Ramos (cell line): ENCODE results near the gene PPDPF.
"Not testable (repeated sequence)": the region's sequence is repeated elsewhere in the genome, so short reads cannot be mapped to it uniquely, and the experiment has no call there.

ENCODE experiments used
- in situ Hi-C: fragments of 300-500 bp; cut with MboI; formaldehyde crosslinking; loops from one replicate; pipeline ENCODE4 v1.14.3; 2022; ENCODE audit warnings: low sequenced_read_pairs; ENCODE audit not compliant: unreplicated experiment

PPDPF gene

DNA sequence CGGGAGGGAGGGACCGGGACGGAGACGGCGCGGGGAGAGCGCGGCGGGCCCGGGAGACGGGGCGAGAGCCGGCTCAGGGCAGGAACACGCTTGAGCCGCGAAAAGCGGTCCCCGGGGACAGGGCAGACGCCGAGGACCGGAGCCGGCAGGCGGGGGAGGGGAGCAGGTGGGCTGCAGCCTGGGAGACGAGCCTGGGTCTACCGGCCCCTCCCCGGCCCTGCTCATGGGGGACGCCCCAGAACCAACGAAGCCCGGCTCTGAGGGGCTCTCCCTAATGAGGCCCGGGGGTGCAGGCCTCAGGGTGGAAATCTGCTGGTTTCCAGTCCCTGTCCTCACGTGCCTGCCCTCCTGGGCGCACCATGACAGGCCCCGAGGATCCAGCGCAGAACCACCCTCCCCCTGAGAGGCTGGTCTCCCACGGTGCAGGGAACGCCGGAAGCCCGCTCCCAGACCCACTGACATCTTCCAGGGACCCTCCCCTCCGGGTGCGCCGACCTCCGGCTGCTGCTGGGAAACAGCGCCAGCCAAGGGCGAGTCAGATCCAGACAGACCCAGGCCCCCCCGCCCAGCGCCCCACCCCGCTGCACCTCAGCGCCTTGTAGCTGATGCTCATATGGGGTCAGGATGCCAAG, 21.1 kb upstream of the PPDPF start:
- in situ Hi-C loops: no loop called here

DNA sequence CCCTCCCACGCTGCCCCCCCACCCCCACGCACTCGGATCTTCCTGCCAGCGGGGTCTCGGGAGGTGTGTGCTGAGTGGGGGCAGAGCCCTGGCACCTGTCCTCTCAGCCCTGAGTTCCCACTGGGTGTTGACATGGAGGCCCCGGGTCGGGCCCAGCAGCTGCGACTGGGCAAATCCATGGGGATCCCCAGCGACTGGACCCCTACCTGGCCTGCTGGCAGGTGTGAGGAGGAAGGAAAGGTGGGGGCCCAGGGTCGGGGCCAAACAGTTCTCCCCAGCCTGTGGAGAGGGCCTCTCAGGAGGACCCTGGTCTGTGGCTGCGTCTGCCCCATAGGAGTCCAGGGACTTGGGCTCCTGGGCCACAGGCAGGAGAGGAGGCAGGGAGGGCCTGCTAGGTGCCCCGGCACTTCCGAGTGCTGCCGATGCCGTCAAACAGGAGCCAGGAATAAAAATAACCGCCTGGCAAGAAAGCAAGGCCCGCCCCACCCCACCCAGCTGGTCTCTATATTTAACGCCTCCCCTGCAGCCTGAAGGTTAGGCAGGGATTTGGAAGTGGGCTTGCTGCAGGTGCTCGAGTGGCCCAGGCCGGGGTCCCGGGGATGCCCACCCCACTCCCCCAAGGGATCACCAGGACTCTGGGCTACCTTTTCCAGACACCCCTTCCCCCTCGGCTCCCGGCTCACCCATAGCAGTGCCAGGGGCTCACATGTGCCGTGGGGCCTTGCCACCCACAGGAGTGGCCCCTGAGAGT, 20.2 kb upstream of the PPDPF start:
- in situ Hi-C loops: no loop called here

DNA sequence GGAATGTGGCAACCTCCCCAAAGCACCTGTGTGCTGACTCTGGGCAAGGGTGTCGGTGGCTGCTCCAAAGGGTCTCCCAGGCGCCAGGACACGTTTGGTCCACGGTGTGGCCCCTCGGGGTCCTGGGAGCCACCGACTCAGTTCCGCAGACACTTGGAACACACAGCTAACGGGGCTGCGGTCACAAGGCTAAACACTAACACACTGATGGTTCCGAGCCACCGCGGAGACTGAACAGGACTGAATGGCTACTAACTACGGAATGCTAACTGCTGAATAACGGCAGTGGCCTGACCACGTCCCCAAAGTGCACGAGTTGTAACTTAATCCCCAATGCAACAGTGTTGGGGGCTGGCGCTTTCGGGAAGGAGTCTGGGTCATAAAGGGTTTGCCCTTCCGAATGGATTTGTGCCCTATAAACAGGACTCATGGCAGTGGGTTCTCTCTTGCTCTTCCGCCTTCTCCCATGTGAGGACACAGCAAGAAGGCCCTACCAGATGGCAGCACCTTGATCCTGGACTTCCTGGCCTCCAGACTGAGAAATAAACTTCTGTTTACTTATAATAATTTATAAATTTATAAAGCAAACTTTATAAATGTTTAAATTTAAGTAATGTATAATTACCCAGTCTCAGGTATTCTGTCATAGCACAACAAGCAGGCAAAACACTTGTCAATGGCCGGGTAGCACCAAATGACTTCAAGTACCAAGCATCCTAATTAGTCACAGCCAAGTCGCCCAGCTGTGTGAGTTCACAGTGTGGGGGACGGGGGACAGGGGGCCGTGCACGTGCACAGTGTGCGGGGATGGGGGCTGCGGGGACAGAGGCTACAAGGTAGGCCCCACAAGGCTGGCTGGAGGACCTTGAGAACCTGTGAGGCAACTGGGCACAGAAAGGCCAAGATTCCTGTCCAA, 19.4 kb upstream of the PPDPF start:
- in situ Hi-C loops: no loop called here

DNA sequence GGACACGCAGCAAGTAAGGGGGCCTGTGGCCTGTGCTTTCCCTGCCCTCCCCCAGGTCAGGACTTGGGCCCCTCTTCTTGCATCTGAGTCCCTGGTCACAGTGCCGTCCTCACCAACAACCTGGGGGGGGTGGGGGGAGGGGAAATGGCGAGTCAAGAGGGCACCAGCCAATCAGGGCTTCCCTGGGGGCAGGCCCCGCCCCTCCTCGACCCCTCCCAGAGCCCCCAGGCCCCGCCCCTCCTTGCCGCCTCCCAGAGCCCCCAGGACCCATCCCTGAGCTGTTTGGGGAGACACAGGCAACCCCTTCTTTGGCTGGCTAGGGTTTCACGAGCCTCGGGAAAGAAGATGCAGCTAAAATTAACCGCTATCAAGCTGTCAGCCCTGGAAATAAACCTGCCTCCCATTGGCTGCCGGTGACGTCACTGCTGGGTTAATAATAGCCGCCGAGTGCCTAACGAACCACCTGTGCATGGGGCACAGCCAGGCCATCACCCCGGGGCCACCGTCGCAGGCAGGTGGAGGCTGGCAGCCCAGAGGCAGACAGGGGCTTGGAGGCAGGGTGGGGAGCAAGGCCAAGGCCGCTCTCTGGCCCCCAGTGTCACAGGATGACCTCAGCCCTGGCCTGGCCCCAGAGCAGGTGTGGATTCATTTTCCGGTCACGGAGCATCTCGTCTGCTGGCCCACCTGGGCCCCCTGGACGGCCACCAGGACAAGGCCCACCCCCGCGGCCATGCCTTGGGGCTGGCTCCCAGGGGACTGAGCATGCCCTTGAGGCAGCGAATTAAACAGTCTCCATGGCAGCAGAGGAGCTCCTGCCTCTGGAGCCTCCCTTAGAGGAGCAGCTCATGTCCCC, 18.5 kb upstream of the PPDPF start:
- in situ Hi-C loops: no loop called here

DNA sequence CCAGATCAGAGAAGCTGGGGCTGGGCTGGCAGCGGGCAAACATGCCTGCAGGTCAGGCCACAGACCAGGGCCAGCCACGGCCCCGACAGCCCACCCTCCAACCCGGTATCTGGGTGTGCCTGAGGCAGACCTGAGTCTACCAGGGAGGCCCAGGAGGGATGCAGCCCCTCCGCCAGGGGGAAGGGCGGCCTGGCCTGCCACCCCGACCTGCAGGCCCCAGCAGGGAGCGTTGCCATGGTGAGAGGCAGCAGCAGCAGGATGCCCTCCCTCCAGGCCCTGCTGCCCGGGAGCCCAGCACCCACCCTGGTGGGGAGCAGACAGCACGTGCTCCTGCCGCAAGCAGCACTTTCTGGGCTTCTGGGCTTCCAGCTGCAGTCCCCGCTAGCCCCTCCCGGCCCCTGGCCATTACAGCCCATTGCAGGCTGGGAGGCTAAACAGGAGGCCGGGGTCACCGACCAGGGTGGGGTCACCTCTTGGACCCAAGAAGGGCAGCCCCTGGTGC, 17.8 kb upstream of the PPDPF start:
- in situ Hi-C loops: no loop called here

DNA sequence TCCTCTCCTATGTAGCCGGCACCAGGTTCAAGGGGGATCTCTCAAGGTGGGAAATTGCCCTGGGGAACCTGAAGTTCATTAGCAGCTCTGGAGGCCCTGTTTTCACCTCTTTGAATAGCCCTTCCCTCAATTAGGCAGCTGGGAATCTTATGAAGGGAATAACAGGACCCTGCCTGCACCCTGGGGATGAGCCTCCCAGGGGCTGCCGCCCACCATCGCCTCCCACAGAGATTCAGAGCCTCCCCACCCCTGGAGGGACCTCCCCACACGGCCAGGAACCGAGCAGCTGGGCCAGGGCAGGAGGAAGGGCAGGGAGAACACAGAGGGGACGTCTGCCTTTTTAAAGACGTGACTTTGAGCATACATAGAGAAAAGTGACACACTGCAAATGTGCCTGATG, 17.0 kb upstream of the PPDPF start:
- in situ Hi-C loops: no loop called here

DNA sequence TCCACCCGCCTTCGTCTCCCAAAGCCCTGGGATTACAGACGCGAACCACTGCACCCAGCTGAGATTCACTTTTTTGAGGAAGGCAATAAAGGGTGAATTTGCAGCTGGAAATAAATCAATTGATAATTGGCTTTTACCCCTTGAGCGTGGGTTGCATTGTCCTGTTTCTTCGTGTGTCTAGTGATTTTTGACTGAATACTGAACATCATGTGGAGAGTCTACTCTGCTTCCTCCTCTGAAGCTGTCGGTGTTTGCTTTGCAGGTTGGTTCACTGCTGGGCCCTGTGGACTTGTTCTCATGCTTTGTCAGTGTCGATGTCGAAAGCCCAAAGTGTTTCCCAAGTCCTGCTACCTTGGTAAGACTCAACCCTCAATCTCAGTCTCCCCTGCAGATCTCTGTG, 15.9 kb upstream of the PPDPF start:
- in situ Hi-C loops: no loop called here

DNA sequence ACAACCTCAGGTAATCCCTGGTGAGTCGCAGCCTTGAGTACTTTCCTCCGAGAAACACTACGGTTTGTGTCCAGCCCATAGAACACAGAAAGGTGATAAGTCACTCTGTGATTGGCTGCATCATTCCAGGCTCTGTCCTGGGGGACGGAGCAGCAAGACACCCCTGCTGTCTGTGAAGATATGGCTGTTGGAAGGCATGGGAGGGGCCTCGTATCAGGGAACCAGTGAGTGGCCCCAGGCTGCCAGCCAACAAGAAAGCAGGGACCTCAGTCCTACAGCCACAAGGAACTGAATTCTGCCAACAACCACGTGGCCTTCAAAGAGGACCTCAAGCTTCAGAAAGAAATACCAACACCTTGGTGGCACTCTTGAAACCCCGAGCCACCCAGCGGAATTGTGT, 15.3 kb upstream of the PPDPF start:
- in situ Hi-C loops: no loop called here

DNA sequence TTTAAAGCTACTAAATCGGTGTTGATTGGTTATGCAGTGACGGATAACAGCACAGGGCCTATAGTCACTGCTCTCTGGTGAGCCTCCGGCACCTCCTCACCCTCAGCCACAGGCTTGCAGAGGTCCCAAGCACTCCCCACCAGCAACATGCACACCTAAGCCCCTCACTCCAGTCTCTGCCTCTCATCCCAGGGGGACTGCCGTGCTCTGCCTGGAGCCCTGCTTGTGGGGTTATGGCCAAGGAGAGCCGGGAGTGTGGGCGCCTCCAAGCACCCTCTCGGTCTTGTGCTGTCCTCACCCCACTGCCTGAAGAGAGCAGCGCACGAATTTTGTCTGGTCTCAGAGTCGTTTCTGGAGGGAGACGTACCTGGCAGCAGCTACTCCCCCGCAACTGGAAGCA, 14.8 kb upstream of the PPDPF start:
- in situ Hi-C loops: no loop called here

DNA sequence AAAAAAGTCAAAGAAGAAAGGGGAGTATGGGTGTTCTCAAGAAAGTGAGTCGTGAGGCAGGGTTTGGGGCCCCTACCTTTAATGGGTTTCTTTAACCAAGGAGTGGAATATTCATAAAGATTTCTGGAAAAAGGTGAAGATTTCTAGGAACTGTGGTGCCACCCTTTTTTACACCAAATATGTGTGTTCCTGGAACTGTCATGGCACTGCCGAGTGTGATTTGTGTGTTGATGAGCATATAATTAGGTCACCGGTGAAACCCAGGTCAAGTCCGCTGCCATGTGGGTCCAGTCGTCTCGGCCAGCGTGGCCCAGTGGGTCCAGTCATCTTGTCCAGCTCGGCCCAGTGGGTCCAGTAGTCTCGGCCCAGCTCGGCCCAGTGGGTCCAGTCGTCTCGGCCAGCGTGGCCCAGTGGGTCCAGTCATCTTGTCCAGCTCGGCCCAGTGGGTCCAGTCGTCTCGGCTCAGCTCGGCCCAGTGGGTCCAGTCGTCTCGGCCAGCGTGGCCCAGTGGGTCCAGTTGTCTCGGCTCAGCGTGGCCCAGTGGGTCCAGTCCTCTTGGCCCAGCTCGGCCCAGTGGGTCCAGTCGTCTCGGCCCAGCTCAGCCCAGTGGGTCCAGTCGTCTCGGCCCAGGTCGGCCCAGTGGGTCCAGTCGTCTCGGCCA, 13.4 kb upstream of the PPDPF start:
- in situ Hi-C loops: no loop called here

DNA sequence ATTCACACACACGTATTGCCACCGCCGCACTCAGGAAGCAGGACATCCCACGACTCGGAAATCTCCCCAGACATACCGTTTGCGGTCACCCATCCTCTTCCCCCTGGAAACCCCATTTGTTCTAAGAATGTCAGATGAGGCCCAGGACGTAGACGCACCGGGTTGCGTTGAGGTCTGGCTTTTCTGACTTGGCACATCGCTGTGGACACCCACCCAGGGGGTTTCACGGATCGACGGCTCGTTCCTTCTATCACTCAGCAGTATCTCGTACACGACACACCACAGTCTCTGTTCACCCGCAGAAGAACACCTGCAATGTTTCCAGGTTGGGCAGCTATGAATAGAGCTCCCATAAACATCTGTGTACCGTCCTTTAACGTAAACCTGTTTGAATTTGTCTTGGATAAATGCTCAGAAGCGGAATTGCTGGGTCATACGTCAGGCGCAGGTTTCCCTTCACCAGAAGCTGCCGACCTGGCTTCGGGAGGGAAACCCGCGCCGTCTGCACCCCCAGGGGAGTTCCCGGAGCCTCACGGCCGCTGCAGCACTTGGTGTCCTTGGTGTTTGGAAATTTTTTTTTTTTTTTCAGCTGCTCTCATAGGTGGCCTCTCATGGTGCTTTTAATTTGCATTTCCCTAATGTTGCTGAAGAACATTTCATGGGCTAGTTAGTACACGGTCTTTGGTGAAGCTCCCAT, 12.3 kb upstream of the PPDPF start:
- in situ Hi-C loops: no loop called here

DNA sequence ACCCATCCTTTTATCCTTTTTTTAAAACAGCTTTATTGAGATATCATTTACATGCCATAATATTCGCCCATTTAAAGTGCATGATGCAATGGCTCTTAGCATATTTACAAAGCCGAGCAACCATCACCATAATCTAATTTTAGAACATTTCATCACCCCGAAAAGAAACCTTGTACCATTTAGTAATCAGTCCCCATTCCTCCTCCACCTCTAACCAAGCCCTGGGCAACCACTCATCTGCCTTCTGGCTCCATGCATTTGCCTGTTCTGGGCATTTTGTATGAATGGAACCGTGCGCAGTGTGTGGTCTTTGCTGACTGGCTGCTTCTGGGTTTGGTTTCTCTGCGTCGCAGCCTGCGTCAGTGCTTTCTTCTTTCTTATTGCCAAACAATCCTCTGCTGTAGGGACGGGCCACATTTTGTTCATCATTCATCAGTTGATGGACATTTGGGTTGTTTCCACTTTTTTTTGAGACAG, 11.4 kb upstream of the PPDPF start:
- in situ Hi-C loops: no loop called here

DNA sequence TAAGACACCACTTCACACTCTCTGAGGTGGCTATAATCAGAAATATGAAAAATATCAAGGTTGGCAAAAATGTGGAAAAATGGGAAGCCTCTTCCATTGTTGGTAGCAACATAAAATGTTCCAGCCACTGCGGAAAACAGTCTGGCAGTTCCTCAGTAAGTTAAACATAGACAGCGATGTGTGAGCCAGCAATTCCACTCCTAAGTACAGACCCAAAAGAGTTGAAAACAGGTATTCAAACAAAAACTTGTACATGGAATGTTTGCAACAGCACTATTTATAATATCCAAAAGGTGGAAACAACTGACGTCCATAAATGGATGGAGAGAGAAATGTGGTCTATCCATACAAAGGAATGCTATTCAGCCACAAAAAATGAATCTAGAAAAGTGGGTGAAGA, 7.4 kb upstream of the PPDPF start:
- in situ Hi-C loops: no loop called here

DNA sequence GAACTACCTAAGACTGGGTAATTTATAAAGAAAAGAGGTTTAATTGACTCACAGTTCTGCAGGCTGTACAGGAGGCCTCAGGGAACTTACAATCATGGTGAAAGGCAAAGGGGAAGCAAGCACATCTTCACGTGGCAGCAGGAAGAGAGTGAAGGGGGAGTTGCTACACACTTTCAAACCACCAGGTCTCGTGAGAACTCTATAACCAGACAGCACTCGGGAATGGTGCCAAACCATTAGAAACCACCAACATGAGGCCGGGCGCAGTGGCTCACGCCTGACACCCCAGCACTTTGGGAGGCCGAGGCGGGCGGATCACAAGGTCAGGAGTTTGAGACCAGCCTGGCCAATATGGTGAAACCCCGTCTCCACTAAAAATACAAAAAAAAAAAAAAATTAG, 6.0 kb upstream of the PPDPF start:
- in situ Hi-C loops: not testable (repeated sequence)

DNA sequence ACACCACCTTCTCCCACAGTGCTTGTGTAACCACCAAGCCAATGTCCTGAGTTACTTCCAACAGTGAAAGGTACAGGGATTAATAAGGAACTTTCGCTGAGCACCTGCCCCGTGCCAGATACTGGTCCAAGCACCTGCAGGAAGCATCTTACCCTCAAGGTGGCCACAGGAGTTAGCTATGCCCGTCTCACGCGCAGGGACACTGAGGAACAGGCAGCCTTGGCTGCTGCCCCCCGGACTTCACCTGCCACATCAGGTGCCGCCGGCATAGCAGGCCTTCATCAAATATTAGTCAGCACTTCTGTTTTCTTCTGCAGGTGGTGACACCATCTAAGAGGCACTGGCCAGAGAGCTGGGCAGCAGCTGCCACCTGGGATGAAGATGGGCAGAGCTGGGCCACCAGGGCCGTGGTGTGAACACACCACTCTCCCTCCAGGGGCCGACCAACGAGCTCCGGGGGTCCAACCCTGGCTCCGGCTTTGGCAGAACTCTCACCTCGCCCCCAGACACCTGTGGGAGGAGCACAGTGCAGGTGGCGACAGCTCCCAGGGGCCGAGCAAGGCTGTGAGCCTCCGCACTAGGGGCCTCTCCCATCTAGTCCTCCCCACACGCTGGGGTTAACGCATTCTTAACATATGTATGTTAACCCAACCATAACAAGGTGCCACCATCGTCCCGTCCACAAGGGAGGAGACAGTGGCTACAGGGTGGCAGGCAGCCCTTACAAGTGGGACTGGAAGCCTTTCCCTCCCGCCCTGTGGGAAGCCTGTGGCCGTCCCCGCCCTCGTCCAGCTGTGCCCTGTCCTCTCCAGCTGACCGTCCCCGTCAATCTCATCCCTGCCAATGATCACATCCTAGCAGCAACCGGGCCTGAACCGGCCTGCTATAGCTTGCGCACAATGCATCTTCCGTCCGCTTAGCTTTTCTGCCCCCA, 2.9 kb upstream of the PPDPF start:
- in situ Hi-C loops: no loop called here

DNA sequence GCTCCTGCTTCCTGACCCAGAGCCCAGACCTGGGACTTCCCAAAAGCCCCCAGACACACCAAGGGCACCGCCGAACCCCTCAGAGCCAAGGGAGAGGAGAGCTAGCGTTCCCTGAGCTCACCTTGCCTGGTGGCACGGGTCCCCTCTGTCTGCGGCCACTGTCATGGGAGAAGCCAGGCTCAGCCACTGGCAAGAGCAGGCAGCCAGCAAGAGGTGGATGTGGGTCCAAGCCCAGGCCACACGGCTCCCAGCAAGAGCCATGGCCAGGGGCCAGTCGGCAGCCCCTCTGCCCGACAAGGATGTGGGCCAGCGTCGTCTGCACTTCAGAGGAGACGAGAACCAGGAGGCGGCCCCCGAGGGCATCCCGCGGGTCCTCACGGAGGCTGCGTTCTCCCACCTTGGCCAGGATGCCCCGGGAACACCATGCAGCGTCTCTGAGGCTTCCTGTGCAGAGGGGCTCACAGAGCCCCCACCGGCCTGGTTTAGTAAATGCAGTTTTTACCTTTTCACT, 2.2 kb upstream of the PPDPF start:
- in situ Hi-C loops: no loop called here

DNA sequence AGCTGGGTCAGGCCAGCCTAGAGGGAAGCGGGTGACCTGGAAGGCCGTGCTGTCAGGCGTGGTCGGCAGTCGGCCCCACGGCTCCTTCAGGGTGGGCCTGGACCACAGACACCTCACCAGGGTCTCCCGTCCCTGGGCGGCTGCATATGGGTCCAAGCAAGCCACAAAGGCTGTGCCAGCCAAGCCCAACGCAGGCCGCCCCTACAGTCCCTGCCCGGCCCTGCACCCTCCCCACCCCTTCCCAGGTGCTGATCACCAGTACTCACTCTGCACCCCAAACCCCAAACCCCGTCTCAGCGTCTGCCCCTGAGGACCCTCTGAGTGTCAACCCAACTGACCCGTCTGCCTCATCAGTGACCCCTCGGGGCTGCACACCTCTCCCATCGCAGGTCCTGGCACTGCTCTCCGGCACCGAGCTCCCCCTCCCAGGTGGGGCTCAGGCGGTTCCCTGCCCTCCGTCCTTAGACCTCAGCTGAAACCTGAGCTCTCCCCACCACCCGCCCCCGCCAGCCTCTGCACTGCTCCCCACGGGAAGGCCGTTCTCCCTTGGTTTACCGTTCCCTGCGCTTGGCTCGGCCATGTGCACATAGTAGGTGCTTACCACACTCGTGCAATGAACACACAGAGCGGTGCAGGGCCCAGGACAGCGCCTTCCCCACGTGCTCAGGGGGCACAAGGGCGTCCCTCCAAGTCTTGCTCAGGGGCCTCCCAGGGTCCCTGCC, 1.5 kb upstream of the PPDPF start:
- in situ Hi-C loops: no loop called here
